NCI-H2171 (cell line): ENCODE data around the gene TMEM81.

Experiments used
- DNase-seq: peaks from one replicate; lab custom pipeline; 2025; lab: John Stamatoyannopoulos, UW

The TMEM81 gene

GRCh38 chr1:205059660-205060059 is 24.6 kb downstream of the TMEM81 start:
- no peak for DNase-seq

- no peak for DNase-seq
Measured at GRCh38 chr1:205058853-205059252, 25.4 kb downstream of the TMEM81 start.

- no peak for DNase-seq
Measured at GRCh38 chr1:205057808-205058575, 26.3 kb downstream of the TMEM81 start.

GRCh38 chr1:205056956-205057568 is 27.2 kb downstream of the TMEM81 start:
- DNase-seq, result no peak

DNA sequence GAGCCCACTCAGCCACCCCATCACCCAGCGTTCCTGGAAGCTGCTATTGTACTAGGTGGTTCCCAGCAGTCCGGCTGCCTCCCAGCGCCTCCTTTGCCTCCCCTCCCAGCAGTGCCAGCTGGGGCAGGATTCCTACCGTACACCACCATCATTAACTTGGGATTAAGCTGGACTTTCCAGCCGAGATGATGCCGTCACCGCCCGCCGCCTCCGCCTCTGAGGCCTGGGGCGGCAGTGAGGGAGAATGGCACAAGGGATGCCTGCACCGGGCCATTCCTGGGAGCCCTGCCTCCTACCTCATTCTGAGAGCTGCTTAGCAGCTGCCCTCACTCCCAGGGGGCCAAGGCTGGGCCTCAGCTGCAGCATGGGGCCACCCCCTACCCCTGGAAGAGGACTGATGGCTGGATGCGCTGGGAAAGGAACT is 28.1 kb downstream of the TMEM81 start:
- peak; percentile 46 for DNase-seq

DNA sequence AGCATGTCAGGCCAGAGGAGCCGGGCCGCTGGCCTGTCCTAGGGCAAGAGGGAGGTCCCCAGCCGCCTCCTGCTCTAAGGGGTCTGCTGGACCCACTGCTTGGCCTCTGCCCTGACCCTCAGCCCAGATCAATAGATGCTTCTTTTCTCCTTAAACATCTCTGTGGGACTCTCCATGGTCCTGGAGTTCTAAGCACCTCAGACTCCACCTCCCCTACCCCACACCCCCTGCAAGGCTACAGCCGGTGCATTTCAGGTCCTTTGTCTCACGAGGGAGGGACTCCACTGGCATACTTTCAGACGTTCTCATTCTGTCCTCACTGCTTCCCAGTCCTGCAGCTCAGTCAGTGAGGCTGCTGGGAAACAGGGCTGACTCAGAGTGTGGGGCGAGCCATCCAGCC is 30.2 kb downstream of the TMEM81 start:
- no peak for DNase-seq

DNA sequence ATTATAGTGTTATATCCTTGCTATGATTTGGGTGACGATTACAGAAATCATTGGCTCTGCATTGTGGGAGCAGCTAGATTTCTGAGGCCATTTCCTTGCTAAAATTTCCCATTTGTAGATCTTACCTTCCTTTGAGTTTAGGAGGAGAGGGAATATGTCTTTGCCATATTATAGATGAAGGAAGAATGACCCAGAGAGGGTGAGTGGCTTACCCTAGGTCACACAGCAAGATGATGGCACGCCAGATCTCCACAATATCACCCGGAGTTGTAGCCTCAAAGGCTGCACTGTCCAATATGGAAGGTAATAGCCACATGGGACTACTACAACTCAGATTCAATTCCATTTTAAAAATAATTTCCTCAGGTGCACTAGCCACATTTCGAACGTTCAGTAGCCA is 31.0 kb downstream of the TMEM81 start:
- DNase-seq, result no peak

DNA sequence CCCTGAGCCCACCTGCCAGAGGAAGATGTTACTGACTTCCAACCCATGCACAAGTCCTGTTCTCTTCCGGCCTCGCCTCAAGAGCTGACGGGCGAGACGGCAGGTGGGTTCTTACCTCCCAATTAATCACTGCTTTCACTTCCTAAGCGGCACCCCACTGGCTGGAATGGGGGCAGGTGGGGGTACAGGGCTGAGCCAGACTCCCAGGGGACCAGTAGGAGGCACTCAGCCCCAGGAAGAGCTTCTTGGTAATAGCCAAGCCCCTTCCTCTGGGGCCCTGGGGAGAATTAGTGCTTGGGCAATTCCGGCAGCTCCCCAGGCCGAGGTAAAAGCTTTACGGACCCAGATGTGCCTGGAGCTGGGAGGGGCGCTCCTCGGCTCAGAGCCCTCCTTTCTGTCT is 31.6 kb downstream of the TMEM81 start:
- peak; percentile 38 for DNase-seq

DNA sequence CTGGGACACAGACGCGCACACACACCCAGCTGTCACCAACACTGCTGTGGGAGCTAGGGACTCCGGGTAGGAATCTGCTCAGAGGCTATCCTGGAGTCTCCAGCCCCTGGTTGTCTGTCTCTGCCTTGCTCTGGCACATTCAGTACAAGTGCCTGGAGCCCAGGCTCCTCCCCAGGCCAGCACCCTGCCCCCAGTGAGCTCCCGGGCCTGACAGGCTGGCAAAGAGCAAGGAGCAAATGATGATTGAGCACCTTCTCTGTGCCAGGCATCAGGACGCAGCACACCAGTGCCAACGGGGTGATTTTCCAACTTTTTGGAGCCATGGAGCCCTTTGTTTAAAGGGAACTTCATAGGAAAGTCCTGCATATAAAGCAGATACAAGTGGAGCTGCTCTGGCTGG is 34.8 kb downstream of the TMEM81 start:
- DNase-seq, result no peak

DNA sequence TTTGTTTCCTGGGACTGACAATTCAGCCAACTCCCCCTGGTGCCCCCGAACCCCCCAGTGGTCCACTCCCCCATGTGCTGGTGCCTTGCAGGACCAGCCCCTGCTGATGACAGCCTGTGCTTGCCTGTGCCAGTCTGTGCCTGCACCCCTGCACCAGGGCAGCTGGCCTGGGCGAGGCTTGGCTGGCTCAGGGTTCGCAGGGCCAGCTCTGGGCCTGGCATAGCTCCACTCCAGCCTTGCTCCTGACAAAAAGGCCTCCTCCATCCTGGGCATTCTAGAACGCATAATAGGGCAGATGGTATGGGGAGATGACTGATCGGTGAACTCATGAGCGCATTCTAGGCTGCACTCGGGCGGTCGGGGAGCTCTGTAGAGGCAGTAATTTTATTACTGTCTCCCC is 35.9 kb downstream of the TMEM81 start:
- no peak for DNase-seq

- no peak for DNase-seq
Measured at GRCh38 chr1:205047764-205048231, 36.5 kb downstream of the TMEM81 start.

DNA sequence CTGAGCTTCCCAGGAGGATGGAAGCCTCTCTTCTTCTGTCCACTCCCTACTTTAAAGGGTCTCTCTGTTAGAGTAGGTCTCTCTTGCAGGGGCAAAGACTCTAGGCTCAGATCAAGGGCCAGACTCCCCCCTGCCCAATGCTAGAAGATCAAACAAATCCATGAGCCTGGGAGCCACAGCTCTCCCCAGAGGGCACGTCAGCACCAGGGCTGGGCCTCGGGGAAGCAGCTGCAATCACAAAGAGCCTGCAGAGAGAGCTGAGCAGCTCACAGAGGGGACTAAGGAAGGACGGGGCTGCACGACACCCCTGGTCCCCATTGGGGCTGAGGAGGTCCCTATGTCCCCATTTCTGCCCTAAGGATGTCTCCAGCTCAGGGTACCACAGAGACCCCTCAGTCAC is 37.4 kb downstream of the TMEM81 start:
- no peak for DNase-seq

DNA sequence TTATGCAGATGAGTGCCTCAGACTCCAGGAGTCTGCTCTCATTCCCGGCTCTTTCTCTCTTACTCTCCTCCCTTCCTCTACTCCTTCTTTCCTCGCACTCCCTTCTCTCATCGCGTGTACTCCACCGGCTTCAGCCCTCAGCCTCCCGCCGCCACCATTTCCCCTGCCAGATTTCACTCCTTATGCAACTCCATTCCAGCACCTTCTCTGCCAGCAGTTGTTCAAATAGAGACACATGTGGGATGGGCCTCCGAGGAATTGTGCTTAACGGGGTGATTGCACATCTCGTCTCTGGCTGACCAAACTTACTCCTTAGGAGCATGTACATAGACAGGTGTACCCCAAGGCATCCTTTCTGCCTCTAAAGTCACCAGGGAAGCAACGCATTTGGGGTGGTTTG is 39.1 kb downstream of the TMEM81 start:
- no peak for DNase-seq

DNA sequence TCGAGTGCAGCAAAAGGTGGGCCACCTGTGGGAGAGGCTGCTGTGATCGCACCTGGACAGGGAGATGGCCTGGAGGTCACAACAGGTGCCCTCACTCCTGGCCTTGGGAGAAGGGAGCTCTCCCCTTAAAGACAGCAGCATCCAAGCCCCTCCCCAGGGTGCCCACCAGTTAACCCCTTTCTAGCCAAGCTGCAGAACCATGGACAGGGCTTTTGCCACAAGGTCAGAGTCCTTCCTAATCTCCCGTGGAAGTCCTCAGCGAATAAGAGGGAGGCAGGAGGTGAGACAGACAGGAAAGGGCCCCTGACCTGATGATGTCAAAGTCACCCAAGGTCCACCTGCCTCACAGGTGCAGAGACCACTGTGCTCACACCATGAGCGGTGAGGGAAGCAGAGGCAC is 39.5 kb downstream of the TMEM81 start:
- DNase-seq, result no peak

DNA sequence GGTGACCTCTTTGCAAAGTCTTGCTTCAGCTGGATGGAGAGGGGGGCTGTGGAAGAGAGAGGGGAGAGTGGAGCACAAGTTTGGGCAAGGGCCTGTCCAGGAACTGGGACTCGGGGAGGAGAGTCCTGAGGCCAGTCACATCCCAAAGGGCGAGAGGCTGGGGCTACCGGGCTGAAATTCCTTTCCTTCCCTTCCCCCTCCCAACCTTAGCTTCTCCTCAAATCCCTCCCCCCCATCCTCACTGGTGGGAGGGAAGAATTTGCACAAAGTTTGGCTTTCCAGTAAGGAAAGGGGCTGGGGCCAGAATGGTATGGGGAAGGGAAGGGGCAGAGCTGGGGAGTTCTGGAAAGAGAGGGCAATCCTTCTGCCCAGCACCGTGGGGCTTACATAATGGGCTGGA is 40.4 kb downstream of the TMEM81 start:
- no peak for DNase-seq

DNA sequence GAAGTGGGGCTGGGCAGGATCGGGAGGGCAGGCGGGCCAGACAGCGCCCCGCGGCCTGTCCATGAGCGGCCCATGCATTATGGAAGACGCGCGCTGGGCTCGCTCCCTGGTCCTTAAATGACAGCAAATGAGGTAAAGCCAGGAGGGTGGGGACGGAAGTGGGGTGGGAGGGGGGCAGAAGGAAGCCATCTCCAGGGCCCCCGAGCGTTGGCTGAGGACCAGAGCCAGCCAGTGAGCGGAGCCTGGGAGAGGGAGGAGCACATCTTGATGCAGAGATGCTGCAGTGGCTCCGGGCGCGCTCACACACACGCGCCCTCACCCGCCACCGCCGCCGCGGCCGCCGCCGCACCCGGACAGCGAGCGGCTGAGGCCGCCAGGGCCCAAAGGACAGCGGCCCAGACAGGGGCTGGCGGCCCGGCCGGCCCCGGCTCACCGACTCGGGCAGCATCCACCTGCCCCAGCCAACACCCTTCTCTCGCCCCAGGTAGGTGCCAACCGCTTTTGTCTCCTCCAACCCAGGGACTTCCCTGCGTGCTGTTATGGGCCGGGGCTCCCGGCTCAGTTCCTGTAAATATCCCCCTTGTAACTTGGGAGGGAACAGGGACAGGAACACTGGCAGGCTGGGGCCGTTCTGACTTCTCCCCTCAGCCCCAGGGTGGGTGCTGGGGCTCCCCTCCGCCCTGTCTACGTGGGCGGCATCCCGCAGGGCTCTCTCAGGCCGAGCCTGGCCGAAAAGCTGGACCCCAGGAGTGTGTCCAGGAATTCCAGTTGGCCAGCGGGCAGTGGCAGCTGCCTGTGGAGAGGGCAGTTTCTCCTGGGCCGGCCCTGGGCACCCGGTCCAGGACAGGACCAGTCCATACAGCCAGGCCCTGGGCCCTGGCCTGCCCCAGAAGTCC is 41.1 kb downstream of the TMEM81 start, which contains the start of gene CNTN2:
Gene CNTN2 (plus strand): TSS at position 302 of the 896 bp plus-strand sequence. CDS start 9,974 bp downstream, outside the sequence.
- DNase-seq, result no peak

DNA sequence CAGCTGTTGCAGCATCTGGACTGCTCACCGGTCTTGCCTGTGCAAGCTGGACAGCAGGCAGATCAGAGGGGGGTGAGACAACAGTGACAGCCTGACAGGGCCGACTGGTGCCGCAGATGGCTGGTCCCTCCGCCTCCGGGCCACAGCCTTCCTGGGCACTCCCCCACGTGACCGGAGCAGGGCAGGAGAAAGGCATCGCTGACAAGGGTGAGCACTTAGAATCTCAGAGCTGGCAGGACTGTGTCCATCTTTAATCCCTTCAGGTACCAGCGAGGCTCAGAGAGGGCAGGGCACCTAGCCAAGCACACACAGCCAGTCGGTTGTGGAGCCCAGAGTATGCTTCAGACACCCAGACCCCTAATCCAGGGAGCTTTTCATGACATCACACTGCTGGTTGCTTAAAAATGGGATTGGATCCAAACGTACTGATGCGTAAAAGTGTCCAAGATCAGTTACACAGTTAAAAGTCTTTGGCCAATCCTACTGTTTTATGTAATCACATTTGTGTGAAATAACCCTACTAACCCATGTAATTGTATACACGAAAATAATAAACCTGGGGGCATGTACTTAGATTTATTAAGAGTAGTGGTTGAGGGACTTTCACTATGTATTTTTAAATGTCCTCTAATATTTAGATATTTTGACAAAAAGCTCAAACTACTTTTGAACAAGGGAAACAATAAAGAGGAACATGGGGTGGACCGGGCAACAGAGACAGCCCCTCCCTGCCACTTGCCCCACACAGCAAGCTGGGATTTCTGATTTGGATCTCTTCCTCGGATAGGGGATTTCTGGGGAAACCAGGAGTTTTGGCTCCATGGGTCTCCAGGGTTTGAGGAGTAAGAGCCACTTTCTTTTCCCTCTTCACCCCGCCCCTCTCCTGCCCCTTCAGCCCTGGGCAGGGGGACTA is 42.0 kb downstream of the TMEM81 start:
- DNase-seq, result no peak

- peak; percentile 22 for DNase-seq
Measured at GRCh38 chr1:205041001-205041715, 43.1 kb downstream of the TMEM81 start.

- no peak for DNase-seq
Measured at GRCh38 chr1:205038132-205038786, 46.0 kb downstream of the TMEM81 start.

DNA sequence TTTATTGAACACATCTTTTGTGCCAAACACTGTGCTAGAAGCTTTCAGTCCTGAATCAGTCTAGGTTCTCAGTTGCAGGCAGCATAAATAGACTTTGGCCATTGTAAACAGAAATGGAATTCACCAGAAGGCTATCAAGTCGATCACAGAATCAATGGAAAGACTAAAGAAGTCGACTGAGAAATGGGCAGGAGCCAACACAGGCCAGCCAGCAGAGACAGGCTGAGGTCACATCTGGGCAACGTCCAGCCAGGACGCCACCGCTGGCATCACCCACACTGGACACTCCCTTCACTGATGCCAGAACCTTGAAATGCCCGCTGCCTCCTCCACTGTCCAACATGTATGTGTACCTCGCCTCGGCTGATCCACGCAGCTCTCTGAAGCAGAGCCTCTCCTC is 46.7 kb downstream of the TMEM81 start:
- no peak for DNase-seq
